HL-60 (cell line): Measurements from ENCODE around the gene RALB.

Source experiments
- DNase-seq, 2 experiments: peaks; one replicate each; pipeline ENCODE4 v3.0.0-alpha.2; 2010 to 2020; ENCODE audit warnings: low read depth in 1 of 2, low spot score in 1 of 2
- H3K27ac ChIP-seq: fragments of 250-450 bp; sonication (Bioruptor Pico); replicated peaks from 2 replicates; pipeline ENCODE4 v1.5.1; 2020; ENCODE audit warnings: mild to moderate bottlenecking, moderate library complexity
- H3K27me3 ChIP-seq: fragments of 250-450 bp; sonication (Bioruptor Pico); 2 replicates; pipeline ENCODE4 v1.5.1; 2021; ENCODE audit warnings: mild to moderate bottlenecking, moderate library complexity; ENCODE audit not compliant: insufficient read depth, poor library complexity, severe bottlenecking
- H3K4me3 ChIP-seq: replicated peaks from 2 replicates; pipeline ENCODE4 v1.5.1; 2011; ENCODE audit warnings: mild to moderate bottlenecking, control low read depth, low read length; ENCODE audit not compliant: insufficient read depth
- GABPA ChIP-seq: IDR thresholded peaks from 2 replicates; pipeline ENCODE4 v1.6.1; 2012; ENCODE audit warnings: low read depth
- POLR2AphosphoS5 ChIP-seq: IDR thresholded peaks from 2 replicates; pipeline ENCODE4 v1.6.1; 2012; ENCODE audit warnings: low read depth
- SPI1 ChIP-seq: IDR thresholded peaks from 2 replicates; pipeline ENCODE4 v1.6.1; 2012; ENCODE audit warnings: low read depth, mild to moderate bottlenecking, borderline replicate concordance
- long read RNA-seq: library from polyadenylated mRNA; unstranded; transcript quantifications from one replicate; pipeline ENCODE4 v2.0.0, GENCODE V29; 2020
- TF ChIP-seq, protein P1 (sequence below): IDR thresholded peaks from 2 replicates; pipeline ENCODE4 v1.6.1; 2012; ENCODE audit warnings: low read depth; ENCODE audit not compliant: insufficient replicate concordance
- TF ChIP-seq, protein P2 (sequence below): IDR thresholded peaks from one replicate; pipeline ENCODE4 v1.5.1; 2011; ENCODE audit warnings: low read length, control low read depth, inconsistent platforms; ENCODE audit not compliant: insufficient read depth

RALB gene
- long read RNA-seq, transcript RALB-203 (5 exons, 1,252 nt), result minor isoform, 24 of 123 reads
- long read RNA-seq, transcript RALB-201 (5 exons, 2,344 nt), result major isoform, 71 of 123 reads
- long read RNA-seq, partial matches to known transcripts, result 12 of 123 reads
- long read RNA-seq, other reads (novel, unspliced or antisense), result 16 of 123 reads

- peak within 1 kb of the TSS; percentile 71 for H3K27ac ChIP-seq
- DNase-seq, result peak; percentile 95 to 99
- TF ChIP-seq SPI1 (no peak), POLR2AphosphoS5 (0 out of 2 replicates have a peak, but pooled peaks have one; percentile 21), GABPA (no peak)
- TF ChIP-seq, protein P1, sequence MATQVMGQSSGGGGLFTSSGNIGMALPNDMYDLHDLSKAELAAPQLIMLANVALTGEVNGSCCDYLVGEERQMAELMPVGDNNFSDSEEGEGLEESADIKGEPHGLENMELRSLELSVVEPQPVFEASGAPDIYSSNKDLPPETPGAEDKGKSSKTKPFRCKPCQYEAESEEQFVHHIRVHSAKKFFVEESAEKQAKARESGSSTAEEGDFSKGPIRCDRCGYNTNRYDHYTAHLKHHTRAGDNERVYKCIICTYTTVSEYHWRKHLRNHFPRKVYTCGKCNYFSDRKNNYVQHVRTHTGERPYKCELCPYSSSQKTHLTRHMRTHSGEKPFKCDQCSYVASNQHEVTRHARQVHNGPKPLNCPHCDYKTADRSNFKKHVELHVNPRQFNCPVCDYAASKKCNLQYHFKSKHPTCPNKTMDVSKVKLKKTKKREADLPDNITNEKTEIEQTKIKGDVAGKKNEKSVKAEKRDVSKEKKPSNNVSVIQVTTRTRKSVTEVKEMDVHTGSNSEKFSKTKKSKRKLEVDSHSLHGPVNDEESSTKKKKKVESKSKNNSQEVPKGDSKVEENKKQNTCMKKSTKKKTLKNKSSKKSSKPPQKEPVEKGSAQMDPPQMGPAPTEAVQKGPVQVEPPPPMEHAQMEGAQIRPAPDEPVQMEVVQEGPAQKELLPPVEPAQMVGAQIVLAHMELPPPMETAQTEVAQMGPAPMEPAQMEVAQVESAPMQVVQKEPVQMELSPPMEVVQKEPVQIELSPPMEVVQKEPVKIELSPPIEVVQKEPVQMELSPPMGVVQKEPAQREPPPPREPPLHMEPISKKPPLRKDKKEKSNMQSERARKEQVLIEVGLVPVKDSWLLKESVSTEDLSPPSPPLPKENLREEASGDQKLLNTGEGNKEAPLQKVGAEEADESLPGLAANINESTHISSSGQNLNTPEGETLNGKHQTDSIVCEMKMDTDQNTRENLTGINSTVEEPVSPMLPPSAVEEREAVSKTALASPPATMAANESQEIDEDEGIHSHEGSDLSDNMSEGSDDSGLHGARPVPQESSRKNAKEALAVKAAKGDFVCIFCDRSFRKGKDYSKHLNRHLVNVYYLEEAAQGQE, result no peak
- H3K27me3 ChIP-seq, result no peaks in the 10 kb centered on the region
- peak within 1 kb of the TSS; percentile 72 for H3K4me3 ChIP-seq
These were observed at the start of gene RALB for GRCh38 chr2:120252225-120253020. Gene RALB (plus strand): TSS chr2:120252852. CDS start chr2:120278665, 25,813 bp downstream.

DNA sequence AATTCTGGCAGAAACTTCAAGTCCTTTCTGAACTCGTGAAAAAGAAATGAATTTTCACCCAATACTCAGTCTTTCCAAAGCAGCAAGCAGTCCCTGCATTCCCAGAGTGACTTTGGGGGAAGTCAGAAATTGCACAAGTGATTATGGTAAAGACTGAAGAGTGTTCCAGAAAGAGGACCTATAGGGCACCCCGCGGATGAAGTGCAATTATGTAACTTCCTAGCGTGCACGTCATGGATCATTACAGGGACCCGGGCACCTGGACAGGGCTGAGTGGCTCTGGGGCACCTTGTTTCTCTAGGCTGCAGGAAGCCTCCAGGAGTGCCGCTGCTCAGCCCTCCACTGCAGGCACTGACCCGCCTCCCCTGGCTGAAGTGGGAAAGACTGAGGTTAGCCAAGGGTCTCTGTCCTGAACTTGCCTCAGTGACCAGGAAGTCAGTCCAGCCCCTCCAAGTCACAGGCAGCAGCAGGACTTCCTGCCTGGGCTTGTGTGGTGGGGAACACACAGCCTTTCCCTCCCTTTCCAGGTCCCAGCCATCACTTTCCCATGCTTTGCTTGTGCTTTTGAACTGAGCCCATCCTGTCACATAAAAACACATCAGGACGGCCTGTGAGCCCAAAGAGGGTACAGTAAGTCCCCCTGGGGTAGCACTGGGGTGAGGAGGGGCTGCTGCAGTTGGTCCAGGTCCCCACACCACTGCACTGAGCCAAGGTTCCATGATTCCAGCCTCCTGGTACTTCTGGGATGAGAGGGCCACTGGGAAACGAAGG is 49.2 kb upstream of the RALB start:
- TF ChIP-seq, protein P1, result no peak
- TF ChIP-seq GABPA, result 0 out of 2 replicates have a peak, but pooled peaks have one; percentile 23
- peak; percentile 32; the same call in 1 of the 2 replicates for TF ChIP-seq SPI1
- TF ChIP-seq POLR2AphosphoS5, result no peak
- H3K4me3 ChIP-seq, result no peak overlapping the region
- H3K27ac ChIP-seq, result peak overlapping the region; percentile 42
- peak; percentile 79 to 81 for DNase-seq
- H3K27me3 ChIP-seq, result no peaks in the 10 kb centered on the region

GRCh38 chr2:120204022-120204405 is 48.6 kb upstream of the RALB start:
- no peak for TF ChIP-seq GABPA
- no peak for TF ChIP-seq POLR2AphosphoS5
- TF ChIP-seq SPI1, result no peak
- TF ChIP-seq, protein P2, sequence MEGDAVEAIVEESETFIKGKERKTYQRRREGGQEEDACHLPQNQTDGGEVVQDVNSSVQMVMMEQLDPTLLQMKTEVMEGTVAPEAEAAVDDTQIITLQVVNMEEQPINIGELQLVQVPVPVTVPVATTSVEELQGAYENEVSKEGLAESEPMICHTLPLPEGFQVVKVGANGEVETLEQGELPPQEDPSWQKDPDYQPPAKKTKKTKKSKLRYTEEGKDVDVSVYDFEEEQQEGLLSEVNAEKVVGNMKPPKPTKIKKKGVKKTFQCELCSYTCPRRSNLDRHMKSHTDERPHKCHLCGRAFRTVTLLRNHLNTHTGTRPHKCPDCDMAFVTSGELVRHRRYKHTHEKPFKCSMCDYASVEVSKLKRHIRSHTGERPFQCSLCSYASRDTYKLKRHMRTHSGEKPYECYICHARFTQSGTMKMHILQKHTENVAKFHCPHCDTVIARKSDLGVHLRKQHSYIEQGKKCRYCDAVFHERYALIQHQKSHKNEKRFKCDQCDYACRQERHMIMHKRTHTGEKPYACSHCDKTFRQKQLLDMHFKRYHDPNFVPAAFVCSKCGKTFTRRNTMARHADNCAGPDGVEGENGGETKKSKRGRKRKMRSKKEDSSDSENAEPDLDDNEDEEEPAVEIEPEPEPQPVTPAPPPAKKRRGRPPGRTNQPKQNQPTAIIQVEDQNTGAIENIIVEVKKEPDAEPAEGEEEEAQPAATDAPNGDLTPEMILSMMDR, result no peak
- TF ChIP-seq, protein P1, result no peak
- H3K4me3 ChIP-seq, result no peak overlapping the region
- H3K27me3 ChIP-seq, result no peaks in the 10 kb centered on the region
- DNase-seq, result no peak
- peak overlapping the region; percentile 42 for H3K27ac ChIP-seq
